Measurements from ENCODE around the gene PTPRN2.
"Not testable (repeated sequence)": the region's sequence is repeated elsewhere in the genome, so short reads cannot be mapped to it uniquely, and the experiment has no call there.

Gene PTPRN2

GRCh38 chr7:157676001-157676400 is 911.6 kb downstream of the PTPRN2 start:
- no peak for DNase-seq (ENCODE audit: low spot score)

DNA sequence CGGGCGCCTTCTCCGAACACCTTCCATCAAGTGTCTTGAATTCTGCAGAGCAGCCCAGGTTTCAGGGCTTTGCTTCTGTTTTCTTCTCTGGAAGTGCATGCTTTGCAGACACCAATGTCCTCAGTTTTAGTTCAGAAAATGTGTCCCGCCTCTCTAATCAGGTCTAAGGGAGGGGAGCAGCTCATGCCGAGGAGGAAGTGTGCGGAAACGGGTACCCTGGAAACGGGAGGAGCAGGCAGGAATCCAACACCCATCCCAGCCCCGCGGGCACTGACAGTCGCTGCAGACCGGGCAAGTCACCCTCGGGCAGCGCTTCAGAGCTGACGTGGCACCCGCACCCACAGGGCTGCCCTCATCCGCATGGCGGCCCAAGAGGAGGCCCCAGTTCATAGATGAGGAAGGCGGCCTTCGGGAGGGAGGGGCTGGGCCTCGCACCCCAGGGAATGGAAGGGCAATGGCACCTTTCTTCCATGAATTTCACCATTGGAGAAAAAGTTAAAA is 912.1 kb downstream of the PTPRN2 start:
- DNase-seq (ENCODE audit: low spot score): no peak

- no peak for DNase-seq (ENCODE audit: low spot score)
These were observed 912.8 kb downstream of the PTPRN2 start for GRCh38 chr7:157674715-157675426.

- no peak for DNase-seq (ENCODE audit: low spot score)
These were observed 913.5 kb downstream of the PTPRN2 start for GRCh38 chr7:157674027-157674714.

- DNase-seq (ENCODE audit: low spot score): no peak
These were observed 914.0 kb downstream of the PTPRN2 start for GRCh38 chr7:157673573-157673972.

GRCh38 chr7:157671358-157672255 is 916.0 kb downstream of the PTPRN2 start:
- no peak for DNase-seq (ENCODE audit: low spot score)

DNA sequence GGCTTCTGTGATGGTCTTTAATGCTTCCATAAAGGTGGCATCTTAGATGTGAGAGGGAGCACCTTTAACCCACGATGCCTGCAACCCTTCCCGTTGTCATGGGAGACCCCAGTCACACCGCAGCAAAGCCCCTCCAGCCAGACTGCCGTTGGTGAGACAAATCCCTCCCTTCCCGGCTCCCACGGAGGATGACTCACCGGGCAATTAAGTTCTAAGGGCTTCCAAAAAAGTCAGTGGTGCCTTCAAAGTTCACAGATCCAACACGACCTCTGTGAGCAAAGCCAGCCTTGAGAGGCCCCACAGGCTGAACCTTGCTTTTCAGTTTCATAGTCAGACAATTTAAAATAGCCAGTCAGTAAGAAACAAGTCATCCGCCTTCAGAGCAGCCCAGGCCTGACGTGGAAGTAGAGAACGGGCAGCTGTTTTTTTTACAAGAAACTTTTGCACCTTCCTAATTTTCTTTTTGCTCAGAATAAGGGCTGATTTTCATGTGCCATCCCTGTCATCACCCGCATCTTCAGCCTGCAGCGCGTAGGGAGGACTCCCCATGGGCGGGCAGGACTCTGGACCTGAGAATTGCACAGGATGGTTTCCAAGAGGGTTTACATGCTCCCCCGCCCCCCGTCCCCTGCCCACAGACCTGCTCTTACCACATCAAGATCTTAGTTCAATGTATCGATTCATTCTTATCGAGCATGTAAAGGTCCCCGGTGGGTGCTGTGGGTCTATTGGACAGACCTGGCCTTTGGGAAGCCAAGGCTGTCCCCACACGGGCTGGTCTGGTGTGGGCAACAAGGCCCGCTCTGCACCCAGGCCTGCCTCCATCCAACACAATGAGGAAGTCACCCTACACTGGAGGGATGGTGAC is 916.9 kb downstream of the PTPRN2 start:
- DNase-seq (ENCODE audit: low spot score): no peak

GRCh38 chr7:157669768-157670351 is 917.8 kb downstream of the PTPRN2 start:
- DNase-seq (ENCODE audit: low spot score): no peak

DNA sequence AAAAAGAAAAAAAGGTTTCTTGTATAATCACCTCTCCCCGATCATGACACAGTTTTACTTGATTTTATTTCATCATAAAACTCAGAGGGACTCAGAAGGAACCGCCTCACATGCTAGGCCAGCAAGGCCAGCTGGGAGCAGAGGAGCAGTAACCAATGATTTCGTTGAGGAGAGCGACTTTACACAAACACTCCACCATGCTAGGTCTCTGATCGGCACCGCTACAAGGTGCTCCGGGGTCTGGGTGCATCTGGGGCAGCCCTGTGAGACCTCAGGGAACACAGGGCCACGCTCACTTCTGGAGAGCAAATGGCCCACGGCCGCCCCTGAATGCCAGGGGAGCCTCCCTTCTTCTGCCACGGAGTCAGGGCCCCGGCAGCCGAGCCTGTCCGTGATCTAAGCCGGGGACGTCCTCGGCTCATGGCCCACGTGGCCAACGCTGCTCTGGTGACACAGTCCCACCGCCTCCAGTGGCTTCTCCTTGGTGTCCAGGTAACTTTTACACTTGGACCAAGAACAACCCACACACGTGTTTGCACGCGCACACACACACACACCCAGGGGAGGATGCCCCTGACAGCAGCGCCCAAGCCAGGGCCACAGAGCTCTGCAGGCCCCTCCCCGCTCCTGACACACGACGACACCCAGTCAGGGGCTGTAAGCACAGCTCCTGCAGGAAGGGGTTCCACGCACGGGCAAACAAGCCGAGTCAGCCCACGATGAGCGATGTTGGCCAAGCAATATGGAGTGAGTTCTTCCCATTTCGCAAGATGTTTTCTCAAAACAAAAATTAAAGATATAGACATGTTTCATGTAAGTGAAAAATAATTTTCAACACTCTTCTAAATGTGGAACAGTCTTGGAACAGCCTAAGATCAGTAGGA is 918.5 kb downstream of the PTPRN2 start:
- no peak for DNase-seq (ENCODE audit: low spot score)

GRCh38 chr7:157668221-157668883 is 919.3 kb downstream of the PTPRN2 start:
- DNase-seq (ENCODE audit: low spot score): no peak

DNA sequence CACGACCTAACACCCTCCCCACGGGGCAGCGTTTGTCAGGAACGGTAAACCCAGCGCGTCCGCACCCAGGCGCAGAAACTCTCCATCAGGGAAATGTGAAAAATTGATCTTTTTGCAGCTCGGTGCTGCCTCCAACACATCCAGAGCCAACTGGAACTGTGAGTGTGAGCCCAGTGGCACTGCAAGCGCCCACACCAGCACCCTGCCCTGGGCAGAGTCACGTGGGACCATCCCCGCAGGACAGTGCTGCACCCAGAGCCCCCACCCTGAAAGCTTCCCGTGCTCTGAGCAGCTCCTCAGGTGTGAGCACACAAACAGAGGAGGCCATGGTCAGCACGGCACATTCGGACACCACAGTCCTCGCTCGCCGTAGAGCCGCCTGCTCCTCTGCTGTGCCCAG is 919.9 kb downstream of the PTPRN2 start:
- no peak for DNase-seq (ENCODE audit: low spot score)

DNA sequence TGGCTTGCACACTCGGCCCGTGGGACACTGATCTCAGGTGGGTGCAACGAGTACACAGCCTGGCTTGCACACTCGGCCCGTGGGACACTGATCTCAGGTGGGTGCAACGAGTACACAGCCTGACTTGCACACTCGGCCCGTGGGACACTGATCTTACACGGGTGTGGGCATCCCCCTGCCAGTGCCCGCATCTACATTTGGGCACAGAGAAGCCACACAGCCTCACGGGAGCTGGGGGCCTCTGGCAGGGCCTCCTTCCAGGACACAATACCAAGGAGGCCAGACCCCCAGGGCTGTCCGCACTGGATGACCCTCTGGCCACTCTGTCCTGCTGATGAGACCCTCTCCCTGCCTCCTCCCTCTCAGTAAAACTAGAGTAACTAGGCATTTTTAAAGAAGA is 920.4 kb downstream of the PTPRN2 start:
- no peak for DNase-seq (ENCODE audit: low spot score)

GRCh38 chr7:157666530-157667040 is 921.0 kb downstream of the PTPRN2 start:
- no peak for DNase-seq (ENCODE audit: low spot score)

- DNase-seq (ENCODE audit: low spot score): not testable (repeated sequence)
These were observed 922.0 kb downstream of the PTPRN2 start for GRCh38 chr7:157665634-157665988.

GRCh38 chr7:157664871-157665633 is 922.6 kb downstream of the PTPRN2 start:
- DNase-seq (ENCODE audit: low spot score): no peak

DNA sequence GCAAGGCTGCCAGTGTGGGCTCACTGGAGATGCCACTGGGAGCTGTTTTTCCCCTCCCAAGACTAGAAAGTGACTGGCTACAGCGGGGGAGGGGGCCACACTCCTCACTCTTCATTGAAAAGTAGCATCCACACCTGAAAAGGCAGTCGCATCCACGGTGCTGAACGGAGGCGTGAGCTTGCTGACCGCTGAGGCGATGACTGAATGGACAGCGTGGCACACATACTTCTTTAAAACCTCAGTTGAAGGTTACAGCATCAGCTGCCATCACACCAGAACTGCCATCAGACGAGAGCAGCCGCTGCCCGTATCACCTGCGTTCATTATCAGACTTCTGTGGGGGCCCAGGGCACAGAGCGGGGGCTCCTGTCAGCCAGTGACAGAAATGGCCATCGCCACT is 923.6 kb downstream of the PTPRN2 start:
- no peak for DNase-seq (ENCODE audit: low spot score)

DNA sequence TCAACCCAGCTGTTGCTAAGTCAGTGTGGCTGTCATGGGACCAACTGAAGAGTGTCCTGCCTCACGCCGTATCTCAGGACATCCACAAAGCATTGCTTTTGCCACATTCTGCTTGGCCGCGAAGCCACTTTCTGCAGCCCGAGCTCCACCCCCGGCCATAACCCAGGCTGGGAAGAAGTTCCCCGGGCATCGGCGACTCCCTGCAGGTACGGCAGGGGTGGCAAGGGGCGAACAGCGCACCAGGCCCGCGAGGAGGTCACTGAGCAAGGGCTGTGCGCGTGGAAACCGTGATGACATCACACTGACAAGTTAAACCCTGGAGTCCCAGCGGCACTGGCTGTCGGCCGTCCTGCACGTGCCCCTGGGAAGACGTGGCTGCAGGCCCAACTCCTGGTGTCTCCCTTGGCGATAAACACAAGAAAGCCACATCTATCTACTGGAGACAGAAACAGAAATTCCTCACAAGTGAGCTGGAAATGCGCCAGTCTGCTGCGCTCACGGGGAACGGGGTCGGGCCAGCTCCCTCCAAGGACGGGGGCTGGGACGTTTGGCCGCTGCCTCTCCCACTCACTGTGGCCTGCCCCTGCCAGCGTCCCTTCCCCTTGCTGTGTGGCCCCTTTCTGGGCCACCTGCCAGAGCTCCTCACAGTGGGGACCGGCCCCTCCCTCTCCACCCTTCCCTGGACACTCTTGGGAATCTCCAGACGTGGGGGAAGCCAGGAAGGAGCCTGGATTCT is 924.5 kb downstream of the PTPRN2 start:
- no peak for DNase-seq (ENCODE audit: low spot score)

Data from hematopoietic multipotent progenitor cell treated with erythropoietin and hydrocortisone succinate and interleukin-3 and kit ligand, for 15 days (in vitro differentiated cells).